Thoracic aorta endothelial cell (primary cell): ENCODE results near the gene SCFD1. TPM values are rescaled to one million over a fixed set of nuclear protein-coding genes. Genes with fewer than 3 reads are reported as not detected.

Source experiments
- total RNA-seq: library from RNA; depleted of rRNA; stranded (reverse); fragments of >200 nt; gene quantifications from 2 replicates; pipeline ENCODE4 v1.2.3, GENCODE V29; 2012

Gene SCFD1
- total RNA-seq, result 107 and 115 TPM in 2 replicates

DNA sequence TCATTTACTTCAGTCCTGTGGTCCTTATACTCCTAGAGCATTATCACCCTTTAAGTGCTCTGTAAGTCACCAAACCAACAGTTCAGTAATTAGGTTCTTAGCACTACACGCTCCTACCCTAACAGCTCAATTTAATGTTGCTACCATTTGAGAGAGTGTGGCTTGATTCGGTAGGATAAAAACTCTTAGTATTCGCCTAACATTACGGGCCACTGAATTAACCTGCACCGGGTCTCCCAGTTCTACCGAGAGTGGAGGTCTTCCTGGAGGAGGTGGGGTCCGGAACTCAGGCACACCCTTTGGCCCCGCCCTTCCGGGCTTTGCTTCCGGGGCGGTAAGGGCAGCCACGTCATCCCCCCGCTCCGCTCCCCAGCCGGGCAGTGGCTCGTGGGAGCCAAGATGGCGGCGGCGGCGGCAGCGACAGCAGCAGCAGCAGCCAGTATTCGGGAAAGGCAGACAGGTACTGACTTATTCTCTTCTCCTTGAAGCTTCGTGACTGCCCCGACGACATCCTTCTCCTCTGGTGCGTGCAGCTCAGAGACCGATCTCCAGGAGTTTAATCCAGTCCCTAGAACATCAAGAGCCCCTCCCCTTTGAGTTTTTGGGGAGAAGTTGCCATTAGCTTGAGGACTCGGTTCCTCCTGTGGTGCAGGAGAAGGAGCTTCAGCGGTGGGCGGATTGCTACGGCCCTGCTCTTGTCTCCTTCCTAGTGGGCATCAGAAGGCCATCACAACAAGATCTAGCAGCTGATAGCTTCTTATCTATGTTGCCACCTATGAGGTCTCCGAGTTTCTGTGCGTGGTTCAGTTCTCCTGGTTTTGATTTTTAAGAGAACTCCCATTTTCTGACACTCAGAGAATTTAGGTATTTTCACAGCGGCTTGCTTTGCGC lies at the start of gene SCFD1:
Gene SCFD1 (plus strand): TSS at position 380 of the 891 bp plus-strand sequence. CDS start 20 bp downstream, at position 400.

Other genes starting within 250 kb of the SCFD1 start
- 39.5 and 48.5 TPM in 2 replicates for gene G2E3, start 63.2 kb upstream of the SCFD1 start, total RNA-seq